ENCODE measurements around the gene METTL17.

GRCh38 chr14:21019366-21019765 is 29.6 kb downstream of the METTL17 start:
- TF ChIP-seq CTCF (IDR thresholded peaks at IDR 0.05 in 8 of 11, conservative IDR thresholded peaks at IDR 0.05 in 3 of 11) (no peak), POLR2AphosphoS5 (IDR thresholded peaks at IDR 0.05) (no peak)
